Measurements from ENCODE around the gene MMS22L. TPM values are rescaled to one million over a fixed set of nuclear protein-coding genes. Genes with fewer than 3 reads are reported as not detected.

MMS22L gene, protein sequence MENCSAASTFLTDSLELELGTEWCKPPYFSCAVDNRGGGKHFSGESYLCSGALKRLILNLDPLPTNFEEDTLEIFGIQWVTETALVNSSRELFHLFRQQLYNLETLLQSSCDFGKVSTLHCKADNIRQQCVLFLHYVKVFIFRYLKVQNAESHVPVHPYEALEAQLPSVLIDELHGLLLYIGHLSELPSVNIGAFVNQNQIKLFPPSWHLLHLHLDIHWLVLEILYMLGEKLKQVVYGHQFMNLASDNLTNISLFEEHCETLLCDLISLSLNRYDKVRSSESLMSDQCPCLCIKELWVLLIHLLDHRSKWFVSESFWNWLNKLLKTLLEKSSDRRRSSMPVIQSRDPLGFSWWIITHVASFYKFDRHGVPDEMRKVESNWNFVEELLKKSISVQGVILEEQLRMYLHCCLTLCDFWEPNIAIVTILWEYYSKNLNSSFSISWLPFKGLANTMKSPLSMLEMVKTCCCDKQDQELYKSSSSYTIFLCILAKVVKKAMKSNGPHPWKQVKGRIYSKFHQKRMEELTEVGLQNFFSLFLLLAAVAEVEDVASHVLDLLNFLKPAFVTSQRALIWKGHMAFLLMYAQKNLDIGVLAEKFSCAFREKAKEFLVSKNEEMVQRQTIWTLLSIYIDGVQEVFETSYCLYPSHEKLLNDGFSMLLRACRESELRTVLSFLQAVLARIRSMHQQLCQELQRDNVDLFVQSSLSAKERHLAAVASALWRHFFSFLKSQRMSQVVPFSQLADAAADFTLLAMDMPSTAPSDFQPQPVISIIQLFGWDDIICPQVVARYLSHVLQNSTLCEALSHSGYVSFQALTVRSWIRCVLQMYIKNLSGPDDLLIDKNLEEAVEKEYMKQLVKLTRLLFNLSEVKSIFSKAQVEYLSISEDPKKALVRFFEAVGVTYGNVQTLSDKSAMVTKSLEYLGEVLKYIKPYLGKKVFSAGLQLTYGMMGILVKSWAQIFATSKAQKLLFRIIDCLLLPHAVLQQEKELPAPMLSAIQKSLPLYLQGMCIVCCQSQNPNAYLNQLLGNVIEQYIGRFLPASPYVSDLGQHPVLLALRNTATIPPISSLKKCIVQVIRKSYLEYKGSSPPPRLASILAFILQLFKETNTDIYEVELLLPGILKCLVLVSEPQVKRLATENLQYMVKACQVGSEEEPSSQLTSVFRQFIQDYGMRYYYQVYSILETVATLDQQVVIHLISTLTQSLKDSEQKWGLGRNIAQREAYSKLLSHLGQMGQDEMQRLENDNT
- 10 to 100 TPM in 1 of 2 donors, 1 to 10 TPM in 1; 9.8 to 27.0 TPM for total RNA-seq
- 1 to 10 TPM; 1.5 to 1.8 TPM for polyA plus RNA-seq
- long read RNA-seq, donor 1 = 0 reads
- long read RNA-seq, donor 2 = 0 reads
- long read RNA-seq, donor 3 = 0 reads
- long read RNA-seq, donor 4 = 0 reads
- long read RNA-seq, donor 5 = 0 reads

DNA sequence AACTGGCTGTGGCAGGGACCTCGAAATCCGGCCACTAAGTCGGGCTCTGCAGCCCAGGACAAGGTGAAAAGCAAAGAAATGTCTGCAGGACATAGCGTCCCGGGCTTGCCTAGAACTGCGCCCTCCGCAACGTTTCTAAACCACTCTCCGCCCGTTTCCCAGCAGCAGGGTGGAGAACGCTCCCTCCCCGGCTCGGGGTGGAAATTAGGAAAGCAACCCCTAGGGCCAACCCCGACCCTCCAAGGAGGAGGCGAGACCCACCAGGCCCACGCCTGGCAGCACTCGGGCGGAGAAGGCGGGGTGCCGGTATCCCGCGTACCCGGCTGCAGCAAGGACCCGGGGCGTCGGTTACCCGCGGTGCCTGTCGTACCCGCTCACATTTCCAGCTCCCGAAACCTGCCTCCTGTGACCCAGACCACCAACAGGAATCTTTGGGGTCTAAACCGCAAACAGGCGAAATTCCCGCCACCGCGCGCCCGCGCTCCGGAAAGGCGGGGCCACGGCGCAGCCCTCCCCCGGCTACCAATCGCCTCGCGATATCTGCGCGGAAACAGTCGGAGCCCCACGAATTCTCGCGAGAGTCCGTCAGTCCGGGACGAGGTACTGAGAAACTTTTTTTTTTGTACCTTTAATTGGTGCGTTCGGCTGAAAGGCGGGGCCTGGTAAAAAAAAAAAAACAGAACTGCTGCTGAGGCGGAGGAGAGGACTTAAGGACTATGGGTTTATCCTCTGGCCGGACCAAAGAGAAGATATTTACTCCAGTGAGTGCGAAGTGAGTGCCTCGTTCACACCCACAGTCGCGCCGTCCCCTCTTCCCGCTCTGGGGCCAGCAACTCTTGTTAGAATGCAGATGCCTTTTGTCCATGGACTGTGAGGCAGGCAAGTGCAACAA lies at the start of gene MMS22L:
TSS of gene MMS22L (minus strand) at position 491 of the 892 bp plus-strand sequence. CDS start 739 bp downstream, outside the sequence.
- TF ChIP-seq, protein P1, sequence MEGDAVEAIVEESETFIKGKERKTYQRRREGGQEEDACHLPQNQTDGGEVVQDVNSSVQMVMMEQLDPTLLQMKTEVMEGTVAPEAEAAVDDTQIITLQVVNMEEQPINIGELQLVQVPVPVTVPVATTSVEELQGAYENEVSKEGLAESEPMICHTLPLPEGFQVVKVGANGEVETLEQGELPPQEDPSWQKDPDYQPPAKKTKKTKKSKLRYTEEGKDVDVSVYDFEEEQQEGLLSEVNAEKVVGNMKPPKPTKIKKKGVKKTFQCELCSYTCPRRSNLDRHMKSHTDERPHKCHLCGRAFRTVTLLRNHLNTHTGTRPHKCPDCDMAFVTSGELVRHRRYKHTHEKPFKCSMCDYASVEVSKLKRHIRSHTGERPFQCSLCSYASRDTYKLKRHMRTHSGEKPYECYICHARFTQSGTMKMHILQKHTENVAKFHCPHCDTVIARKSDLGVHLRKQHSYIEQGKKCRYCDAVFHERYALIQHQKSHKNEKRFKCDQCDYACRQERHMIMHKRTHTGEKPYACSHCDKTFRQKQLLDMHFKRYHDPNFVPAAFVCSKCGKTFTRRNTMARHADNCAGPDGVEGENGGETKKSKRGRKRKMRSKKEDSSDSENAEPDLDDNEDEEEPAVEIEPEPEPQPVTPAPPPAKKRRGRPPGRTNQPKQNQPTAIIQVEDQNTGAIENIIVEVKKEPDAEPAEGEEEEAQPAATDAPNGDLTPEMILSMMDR (IDR thresholded peaks at IDR 0.05; ENCODE audit: control extremely low read depth, extremely low read depth) = no peak
- WGBS, 2 donors = 0% methylated on average over 59 to 67 of the region's 67 CpGs
- peak within 1 kb of the TSS; percentile 65 to 84 for H3K9ac ChIP-seq (ENCODE audit: insufficient read depth in 1 of 2, low read length in 2 of 2)
- peak; percentile 99 for ATAC-seq (ENCODE audit: insufficient read depth, low FRiP score)
- no peaks in the 10 kb centered on the region for H3K9me3 ChIP-seq (ENCODE audit: control insufficient read depth in 4 of 4, insufficient read depth in 3 of 4, low read length in 3 of 4)
- peak within 1 kb of the TSS; percentile 89 for H3K4me3 ChIP-seq
- H3K27me3 ChIP-seq (ENCODE audit: control insufficient read depth in 3 of 3, insufficient read depth in 3 of 3, low read length in 2 of 3) = no peaks in the 10 kb centered on the region
- peak; percentile 95 to 98 (median 98) for DNase-seq
- H3K4me1 ChIP-seq (ENCODE audit: control insufficient read depth in 5 of 5, insufficient read depth in 5 of 5, low read length in 5 of 5) = peaks cover 0 to 17% (median 0%) of the 10 kb centered on the region in 5 donors
- peak within 1 kb of the TSS; percentile 5 to 75 for H3K27ac ChIP-seq (ENCODE audit: low read depth in 1 of 2, low read length in 1 of 2)
- H3K36me3 ChIP-seq (ENCODE audit: control insufficient read depth in 4 of 4, insufficient read depth in 4 of 4, low read length in 4 of 4) = no peaks in the 10 kb centered on the region

DNA sequence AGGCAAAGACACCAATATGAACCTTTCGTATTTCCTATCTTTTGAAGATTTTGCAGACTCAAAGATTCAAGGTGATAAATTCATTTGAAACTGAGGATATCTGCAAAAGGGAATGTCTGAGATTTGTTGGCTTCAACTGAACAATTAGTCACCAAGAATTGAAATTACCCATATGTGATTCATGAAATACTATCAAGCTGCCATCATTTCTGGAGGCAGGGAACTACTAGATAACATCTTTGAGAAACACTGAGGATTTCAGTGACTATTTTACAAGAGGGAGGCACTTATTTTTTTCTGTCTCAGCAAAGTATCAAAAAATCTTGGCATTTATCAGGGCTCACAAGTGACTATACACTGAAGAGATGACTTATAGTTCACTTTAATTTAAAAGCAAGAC lies 39.8 kb upstream of the MMS22L start:
- no peak overlapping the region for H3K27ac ChIP-seq (ENCODE audit: low read depth in 1 of 2, low read length in 1 of 2)
- no peak overlapping the region for H3K9ac ChIP-seq (ENCODE audit: insufficient read depth in 1 of 2, low read length in 2 of 2)
- H3K9me3 ChIP-seq (ENCODE audit: control insufficient read depth in 4 of 4, insufficient read depth in 3 of 4, low read length in 3 of 4) = peaks cover 0 to 2% (median 0%) of the 10 kb centered on the region in 4 donors
- TF ChIP-seq, protein P1 (IDR thresholded peaks at IDR 0.05; ENCODE audit: control extremely low read depth, extremely low read depth) = no peak
- no peaks in the 10 kb centered on the region for H3K4me1 ChIP-seq (ENCODE audit: control insufficient read depth in 5 of 5, insufficient read depth in 5 of 5, low read length in 5 of 5)
- H3K4me3 ChIP-seq = no peak overlapping the region
- 84 to 94% methylated on average over 1 of the region's 1 CpG for WGBS, 2 donors
- DNase-seq (no peak), ATAC-seq (ENCODE audit: insufficient read depth, low FRiP score) (no peak)
- no peaks in the 10 kb centered on the region for H3K27me3 ChIP-seq (ENCODE audit: control insufficient read depth in 3 of 3, insufficient read depth in 3 of 3, low read length in 2 of 3)
- H3K36me3 ChIP-seq (ENCODE audit: control insufficient read depth in 4 of 4, insufficient read depth in 4 of 4, low read length in 4 of 4) = no peaks in the 10 kb centered on the region

DNA sequence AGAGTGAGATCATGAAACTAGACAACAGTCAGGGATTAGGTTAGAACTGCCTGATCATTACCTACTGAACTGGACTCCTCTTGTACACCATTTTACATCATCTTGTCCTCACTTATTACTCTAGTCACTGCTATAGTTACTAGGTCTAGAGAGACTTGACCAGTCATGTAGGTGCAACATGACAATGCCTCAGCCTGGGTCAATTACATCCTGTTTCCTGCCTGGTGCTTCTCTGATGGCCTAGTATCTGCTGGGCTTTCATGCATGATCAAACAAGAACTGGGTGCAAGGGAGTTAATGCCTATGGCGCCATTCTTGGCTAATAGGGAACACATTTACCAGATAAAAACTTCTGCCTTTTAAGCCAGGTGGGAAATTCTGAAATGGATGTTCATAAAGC lies 39.2 kb upstream of the MMS22L start:
- ATAC-seq (ENCODE audit: insufficient read depth, low FRiP score) (no peak), DNase-seq (no peak)
- Histone ChIP-seq H3K4me1 (ENCODE audit: control insufficient read depth in 5 of 5, insufficient read depth in 5 of 5, low read length in 5 of 5) (no peaks in the 10 kb centered on the region), H3K27ac (ENCODE audit: low read depth in 1 of 2, low read length in 1 of 2) (no peak overlapping the region), H3K36me3 (ENCODE audit: control insufficient read depth in 4 of 4, insufficient read depth in 4 of 4, low read length in 4 of 4) (no peaks in the 10 kb centered on the region), H3K9me3 (ENCODE audit: control insufficient read depth in 4 of 4, insufficient read depth in 3 of 4, low read length in 3 of 4) (peaks cover 0 to 2% (median 0%) of the 10 kb centered on the region in 4 donors), H3K9ac (ENCODE audit: insufficient read depth in 1 of 2, low read length in 2 of 2) (no peak overlapping the region), H3K4me3 (no peak overlapping the region), H3K27me3 (ENCODE audit: control insufficient read depth in 3 of 3, insufficient read depth in 3 of 3, low read length in 2 of 3) (no peaks in the 10 kb centered on the region)
- TF ChIP-seq, protein P1 (IDR thresholded peaks at IDR 0.05; ENCODE audit: control extremely low read depth, extremely low read depth) = no peak
- WGBS, 2 donors = 97 to 100% methylated on average over 1 of the region's 1 CpG
